ENCODE measurements around the gene CTBP1.

The CTBP1 gene

GRCh38 chr4:1171311-1172227 lies 77.4 kb downstream of the CTBP1 start:
- DNase-seq, result no peak

DNA sequence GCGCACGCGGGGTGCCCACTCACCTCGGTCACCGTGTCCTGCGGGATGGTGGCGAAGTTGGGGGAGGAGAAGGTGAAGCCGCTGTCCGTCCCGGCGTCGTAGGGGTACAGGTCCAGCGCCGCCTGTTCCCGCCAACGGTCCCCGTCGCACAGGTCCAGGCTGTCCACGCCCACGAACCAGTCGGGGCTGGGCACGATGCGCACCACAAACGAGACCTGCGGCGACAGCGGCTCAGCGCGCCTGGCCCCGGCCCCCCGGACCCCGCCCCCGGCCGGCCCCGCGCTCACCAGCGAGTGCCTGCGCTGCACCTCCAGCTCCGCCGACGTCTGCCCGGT lies 78.0 kb downstream of the CTBP1 start:
- no peak for DNase-seq

GRCh38 chr4:1170156-1170975 lies 78.6 kb downstream of the CTBP1 start:
- no peak for DNase-seq

DNA sequence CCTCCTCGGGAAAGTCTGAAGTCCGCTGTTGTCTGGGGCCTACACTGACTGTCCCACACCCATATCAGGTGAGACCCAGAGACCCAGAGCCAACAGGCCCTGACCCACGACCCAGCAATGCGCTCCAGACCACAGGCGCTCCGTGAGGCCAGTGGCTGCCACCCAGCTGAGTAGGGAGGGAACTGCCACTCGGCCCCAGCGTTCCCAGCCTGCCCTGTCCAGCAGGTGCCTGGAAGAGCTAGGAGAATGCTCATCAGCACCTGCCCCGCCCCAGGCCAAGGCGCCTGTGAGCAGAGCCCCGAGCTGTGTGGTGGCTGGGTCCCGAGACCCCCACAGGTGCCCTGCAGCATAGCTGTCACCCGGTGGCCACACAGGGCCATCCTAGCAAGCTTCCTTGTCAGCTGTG lies 79.2 kb downstream of the CTBP1 start:
- no peak for DNase-seq

- no peak for DNase-seq
Observed at GRCh38 chr4:1169171-1169671, 79.7 kb downstream of the CTBP1 start.

- DNase-seq, result no peak
Observed at GRCh38 chr4:1168191-1169101, 80.5 kb downstream of the CTBP1 start.

DNA sequence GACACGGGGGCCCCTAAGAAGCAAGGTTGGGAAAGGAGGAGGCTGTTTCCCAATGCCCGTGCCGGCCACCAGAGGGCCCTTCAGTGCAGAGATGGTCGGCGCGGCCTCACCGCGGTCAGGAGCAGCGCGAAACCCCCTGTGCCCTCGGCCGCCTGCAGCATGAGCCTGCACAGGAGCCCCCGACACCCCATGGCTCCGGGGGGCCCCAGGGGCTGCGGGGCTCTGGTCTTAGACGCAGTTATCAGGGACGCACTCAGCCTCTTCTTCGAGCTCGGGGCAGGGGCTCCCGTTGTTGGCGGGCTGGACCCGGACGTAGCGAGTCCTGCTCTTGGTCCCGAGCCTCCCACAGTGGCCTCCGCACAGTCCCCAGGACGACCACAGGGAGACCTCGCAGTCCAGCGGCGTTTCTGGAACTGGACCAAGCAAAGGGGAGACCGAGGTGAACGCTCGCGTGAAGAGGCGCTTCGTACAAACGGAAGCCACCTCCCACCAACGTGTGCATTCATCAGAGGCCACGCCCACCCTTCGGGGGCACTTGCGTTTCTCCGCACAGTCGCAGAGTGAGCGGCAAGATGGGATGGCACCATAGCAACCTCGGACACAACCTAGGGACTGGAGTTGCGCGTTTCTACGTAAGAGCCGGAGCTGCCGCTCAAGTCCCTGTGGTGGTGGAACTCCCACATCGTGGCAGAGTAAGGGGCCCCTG lies 81.5 kb downstream of the CTBP1 start:
- DNase-seq, result peak; percentile 82

- DNase-seq, result no peak
Observed at GRCh38 chr4:1166509-1167243, 82.3 kb downstream of the CTBP1 start.

DNA sequence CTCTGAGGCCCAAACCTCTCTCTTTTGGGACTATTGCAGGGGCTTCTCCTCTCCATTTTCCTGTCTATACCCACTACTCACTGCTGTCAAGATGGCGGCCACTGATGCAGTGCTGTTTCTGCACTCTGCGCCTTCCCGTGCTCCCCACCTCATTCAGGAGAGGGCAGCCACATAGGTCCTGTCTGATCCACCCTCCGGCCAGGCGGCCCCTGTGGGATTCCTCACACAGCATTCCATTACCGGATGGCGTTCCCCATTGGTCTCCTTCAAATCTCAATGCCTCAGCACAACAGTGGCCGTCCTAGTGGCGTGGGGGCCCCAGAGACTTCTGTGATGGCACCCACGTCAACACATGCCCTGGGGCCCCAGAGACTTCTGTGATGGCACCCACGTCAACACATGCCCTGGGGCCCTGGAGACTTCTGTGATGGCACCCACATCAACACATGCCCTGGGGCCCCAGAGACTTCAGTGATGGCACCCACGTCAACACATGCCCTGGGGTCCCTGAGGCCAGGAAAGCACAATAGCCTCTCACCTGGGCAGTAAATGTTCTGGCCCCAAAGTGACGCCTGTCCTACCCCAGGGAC lies 83.9 kb downstream of the CTBP1 start:
- DNase-seq, result no peak

GRCh38 chr4:1164444-1164843 lies 84.5 kb downstream of the CTBP1 start:
- no peak for DNase-seq

GRCh38 chr4:1164040-1164439 lies 84.9 kb downstream of the CTBP1 start:
- no peak for DNase-seq

All from NCI-H1092 (cell line).